K562 (cell line): ENCODE results near the gene SPRR3. TPM values are rescaled to one million over a fixed set of nuclear protein-coding genes. Genes with fewer than 3 reads are reported as not detected.

Experiments used
- HMG20A ChIP-seq: fragments of 450-650 bp; formaldehyde crosslinking; conservative IDR thresholded peaks from 2 replicates; pipeline ENCODE4 v1.4.0; 2020; ENCODE audit warnings: mild to moderate bottlenecking, mixed read lengths
- IRF9 ChIP-seq: fragments of 450-650 bp; IDR thresholded peaks from 2 replicates; pipeline ENCODE4 v1.6.1; 2016; ENCODE audit warnings: missing biosample characterization, missing genetic modification characterization
- REST ChIP-seq, 2 experiments: fragments of 450-650 bp; formaldehyde crosslinking in 1 of 2; IDR thresholded peaks; 2 replicates each; pipeline versions ENCODE4 v1.4.0 to v1.6.1; 2014 to 2020; ENCODE audit warnings: mild to moderate bottlenecking in 2 of 2, borderline replicate concordance in 1 of 2, low read depth in 1 of 2
- SIRT6 ChIP-seq: IDR thresholded peaks from one replicate; pipeline ENCODE4 v1.6.1; 2012; ENCODE audit warnings: low read depth, mild to moderate bottlenecking, control low read depth, inconsistent platforms, low read length, moderate library complexity
- SMARCC2 ChIP-seq: fragments of 450-650 bp; IDR thresholded peaks from 2 replicates; pipeline ENCODE4 v1.6.1; 2017; ENCODE audit warnings: antibody characterized with exemption, moderate library complexity, mild to moderate bottlenecking, low read depth
- SREBF1 ChIP-seq: fragments of 150-350 bp; IDR thresholded peaks from 2 replicates; pipeline ENCODE4 v1.6.1; 2014; ENCODE audit warnings: antibody characterized with exemption, low read depth, low read length, borderline replicate concordance
- ZNF165 ChIP-seq: fragments of 250-450 bp; sonication (Bioruptor Pico); IDR thresholded peaks from 2 replicates; pipeline ENCODE4 v1.4.0; 2020; ENCODE audit warnings: borderline replicate concordance
- ZNF408 ChIP-seq: fragments of 250-450 bp; sonication (Bioruptor Pico); IDR thresholded peaks from 2 replicates; pipeline ENCODE4 v1.4.0; 2020; ENCODE audit warnings: low read depth, mild to moderate bottlenecking, moderate library complexity
- ZNF609 ChIP-seq: sonication (generic); formaldehyde crosslinking; IDR thresholded peaks from 2 replicates; pipeline ENCODE4 v1.8.1; 2023; ENCODE audit warnings: missing genetic modification reagents, mild to moderate bottlenecking, borderline replicate concordance
- polyA plus RNA-seq, 8 experiments: library from polyadenylated mRNA; depleted of rRNA in 4 of 8; stranded (reverse) in 5 of 8; unstranded in 3 of 8; fragments of >200 nt; fragmentation: Nextera tagmentation in 2 of 8; fragmentation: Illumina TruSeq in 1 of 8; extraction: Ambion mirVana in 2 of 8; extraction: Trizol in 1 of 8; gene quantifications; 2 replicates each; pipeline versions ENCODE4 v1.2.1 to v1.2.3, GENCODE V29; 2011 to 2014; ENCODE audit warnings: inconsistent platforms in 1 of 8, missing spikeins in 1 of 8
- total RNA-seq, 7 experiments: library from RNA; depleted of rRNA in 6 of 7; stranded (reverse); fragments of >200 nt in 6 of 7; fragmentation: Illumina TruSeq in 2 of 7; extraction: Trizol in 2 of 7; gene quantifications; 2 replicates each; pipeline versions ENCODE4 v1.2.1 to v1.2.3, GENCODE V29; 2011 to 2021; ENCODE audit warnings: low replicate concordance in 1 of 7
- TF ChIP-seq, protein P1 (sequence below): fragments of 250-450 bp; sonication (Bioruptor Pico); IDR thresholded peaks from 2 replicates; pipeline ENCODE4 v1.8.0; 2022; ENCODE audit warnings: inconsistent platforms

The SPRR3 gene
- total and polyA plus RNA-seq, 9 of the 15 experiments (the other 6 are each of a cell fraction or from before 2014, with no cell fraction given): not detected

DNA sequence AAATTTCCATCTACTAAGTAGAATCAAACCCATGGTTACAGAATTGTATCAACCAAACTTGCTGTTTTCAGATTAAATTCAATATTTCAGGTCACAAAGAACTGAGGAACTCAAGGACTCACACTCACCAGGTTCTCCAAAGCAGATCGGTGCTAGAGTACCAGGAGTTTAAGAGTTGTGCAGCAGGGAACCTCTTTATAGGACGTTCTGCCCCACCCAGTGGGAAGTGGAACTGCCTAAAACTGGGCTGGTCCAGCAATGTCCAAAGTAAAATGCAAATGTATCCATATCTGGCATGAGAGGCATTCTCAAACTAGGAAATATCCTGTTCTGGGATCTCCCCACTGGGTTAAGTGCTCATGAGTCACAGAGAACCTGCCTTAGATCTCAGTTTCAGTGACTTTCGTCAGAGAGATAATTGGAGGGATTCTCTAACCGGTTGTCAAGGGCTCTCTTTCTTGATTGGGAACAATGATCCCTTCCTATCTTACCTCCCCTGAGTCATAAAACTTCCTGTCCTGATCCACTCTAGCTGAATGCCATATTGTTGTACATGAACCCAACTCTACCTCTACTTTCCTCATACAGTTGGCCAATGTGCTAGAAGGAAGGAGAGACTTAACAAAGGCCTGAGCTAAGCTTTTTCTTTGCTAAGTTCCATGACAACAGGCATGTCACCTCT lies 39.5 kb downstream of the SPRR3 start, which contains the start of gene SPRR2D (continued):
- TF ChIP-seq REST (IDR thresholded peaks at IDR 0.05; ENCODE audit: borderline replicate concordance): peak; percentile 96
- TF ChIP-seq REST (CRISPR knock-in tag; IDR thresholded peaks at IDR 0.05; ENCODE audit: low read depth): no peak
- no peak for TF ChIP-seq SMARCC2
- TF ChIP-seq SIRT6: no peak
- no peak for TF ChIP-seq HMG20A (CRISPR knock-in tag)
- no peak for TF ChIP-seq ZNF609 (CRISPR knock-in tag)
- no peak for TF ChIP-seq IRF9
- no peak for TF ChIP-seq ZNF165 (CRISPR knock-in tag)
- TF ChIP-seq SREBF1: no peak
- no peak for TF ChIP-seq ZNF408
- TF ChIP-seq, protein P1, sequence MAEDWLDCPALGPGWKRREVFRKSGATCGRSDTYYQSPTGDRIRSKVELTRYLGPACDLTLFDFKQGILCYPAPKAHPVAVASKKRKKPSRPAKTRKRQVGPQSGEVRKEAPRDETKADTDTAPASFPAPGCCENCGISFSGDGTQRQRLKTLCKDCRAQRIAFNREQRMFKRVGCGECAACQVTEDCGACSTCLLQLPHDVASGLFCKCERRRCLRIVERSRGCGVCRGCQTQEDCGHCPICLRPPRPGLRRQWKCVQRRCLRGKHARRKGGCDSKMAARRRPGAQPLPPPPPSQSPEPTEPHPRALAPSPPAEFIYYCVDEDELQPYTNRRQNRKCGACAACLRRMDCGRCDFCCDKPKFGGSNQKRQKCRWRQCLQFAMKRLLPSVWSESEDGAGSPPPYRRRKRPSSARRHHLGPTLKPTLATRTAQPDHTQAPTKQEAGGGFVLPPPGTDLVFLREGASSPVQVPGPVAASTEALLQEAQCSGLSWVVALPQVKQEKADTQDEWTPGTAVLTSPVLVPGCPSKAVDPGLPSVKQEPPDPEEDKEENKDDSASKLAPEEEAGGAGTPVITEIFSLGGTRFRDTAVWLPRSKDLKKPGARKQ (CRISPR knock-in tag): no peak
